ENCODE data around the gene PSMD7.

Gene PSMD7

DNA sequence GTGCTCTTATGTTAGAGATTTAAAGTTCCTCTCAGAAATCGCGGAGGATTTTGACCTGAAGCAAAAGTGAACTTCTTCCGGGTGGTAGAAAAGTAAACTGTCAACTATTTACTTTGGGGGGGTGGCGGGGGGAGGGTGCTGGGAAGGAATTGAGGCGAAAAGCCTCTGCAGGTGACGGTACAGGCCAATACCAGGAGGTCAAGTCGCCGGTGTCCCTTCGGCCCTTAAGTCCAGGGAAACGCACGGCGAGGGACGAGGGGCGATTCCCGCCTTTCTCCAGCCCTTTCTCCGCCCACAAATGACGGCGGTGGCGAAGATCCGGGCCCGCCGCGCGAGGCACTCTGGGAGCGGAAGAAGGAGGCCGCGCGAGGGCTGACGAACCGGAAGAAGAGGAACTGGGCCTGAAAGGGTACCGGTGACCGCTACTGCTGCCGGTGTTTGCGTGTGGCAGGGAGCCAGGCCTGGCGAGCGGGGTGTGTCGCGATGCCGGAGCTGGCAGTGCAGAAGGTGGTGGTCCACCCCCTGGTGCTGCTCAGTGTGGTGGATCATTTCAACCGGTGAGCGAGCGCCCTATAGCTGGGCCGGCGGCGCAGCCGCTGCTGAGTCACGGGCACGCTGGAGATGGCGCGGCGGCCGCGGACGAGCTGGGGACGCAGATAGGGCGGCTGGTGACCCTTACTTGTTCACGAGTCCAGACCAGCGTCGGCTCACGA, at the start of gene PSMD7:
PSMD7 (plus strand) TSS at position 383 of the 713 bp plus-strand sequence; CDS start at position 484, 101 bp downstream.
- DNase-seq (ENCODE audit: low read depth) = peak; percentile 78

DNA sequence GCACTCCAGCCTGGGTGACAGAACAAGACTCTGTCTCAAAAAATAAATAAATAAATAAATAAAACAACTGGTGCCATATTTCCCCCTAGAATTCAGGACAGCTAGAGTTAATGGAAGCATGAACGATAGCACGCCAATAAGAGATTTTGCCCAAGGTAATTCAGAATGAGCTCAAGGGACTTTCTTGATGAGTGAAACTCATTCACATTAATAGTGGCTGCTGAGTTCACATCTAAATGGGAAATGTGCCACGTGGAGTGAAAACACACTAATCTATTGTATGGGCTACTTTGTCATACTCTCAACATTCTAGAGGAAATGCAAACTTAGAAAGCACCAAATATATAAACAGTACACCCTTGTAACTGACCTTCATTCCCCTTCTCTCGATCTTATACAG, 47.4 kb upstream of the PSMD7 start:
- DNase-seq (ENCODE audit: low read depth) = no peak

DNA sequence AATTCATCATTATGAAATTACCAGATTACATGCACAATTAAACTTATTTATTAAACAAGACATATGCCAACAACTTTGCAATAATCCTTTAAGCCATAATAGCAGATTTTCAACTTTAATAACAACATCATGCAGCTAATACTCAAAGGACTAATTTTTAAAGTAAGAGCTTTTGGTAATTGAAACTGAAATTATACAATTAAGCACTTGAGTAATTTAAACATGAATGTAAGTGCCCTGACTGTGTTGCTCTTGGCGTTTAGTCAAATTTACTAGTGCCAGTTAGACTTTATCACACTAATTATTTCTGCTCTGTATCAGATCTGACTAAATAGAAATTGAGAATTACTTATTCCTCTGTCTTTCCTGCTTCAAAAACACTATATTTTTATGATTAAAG, 46.8 kb upstream of the PSMD7 start:
- DNase-seq (ENCODE audit: low read depth) = no peak

DNA sequence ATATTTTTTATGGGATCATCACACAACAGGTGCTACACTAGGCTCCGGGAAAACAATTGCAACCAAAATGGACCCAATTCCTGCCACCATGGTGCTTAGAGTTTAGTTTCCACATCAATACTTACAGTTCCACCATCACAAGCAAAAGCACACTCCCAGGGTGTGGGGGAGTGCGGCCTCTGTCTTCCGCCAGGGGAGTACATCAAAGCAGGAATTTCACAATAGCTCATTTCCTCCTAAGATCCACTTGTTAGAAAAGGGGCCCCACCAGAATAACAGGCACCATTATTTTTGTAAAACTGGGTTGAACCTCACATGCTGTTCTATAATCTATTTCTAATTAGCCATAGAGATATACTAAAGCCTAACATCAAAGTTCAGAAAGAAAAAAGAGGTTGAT, 44.3 kb upstream of the PSMD7 start:
- DNase-seq (ENCODE audit: low read depth) = no peak

DNA sequence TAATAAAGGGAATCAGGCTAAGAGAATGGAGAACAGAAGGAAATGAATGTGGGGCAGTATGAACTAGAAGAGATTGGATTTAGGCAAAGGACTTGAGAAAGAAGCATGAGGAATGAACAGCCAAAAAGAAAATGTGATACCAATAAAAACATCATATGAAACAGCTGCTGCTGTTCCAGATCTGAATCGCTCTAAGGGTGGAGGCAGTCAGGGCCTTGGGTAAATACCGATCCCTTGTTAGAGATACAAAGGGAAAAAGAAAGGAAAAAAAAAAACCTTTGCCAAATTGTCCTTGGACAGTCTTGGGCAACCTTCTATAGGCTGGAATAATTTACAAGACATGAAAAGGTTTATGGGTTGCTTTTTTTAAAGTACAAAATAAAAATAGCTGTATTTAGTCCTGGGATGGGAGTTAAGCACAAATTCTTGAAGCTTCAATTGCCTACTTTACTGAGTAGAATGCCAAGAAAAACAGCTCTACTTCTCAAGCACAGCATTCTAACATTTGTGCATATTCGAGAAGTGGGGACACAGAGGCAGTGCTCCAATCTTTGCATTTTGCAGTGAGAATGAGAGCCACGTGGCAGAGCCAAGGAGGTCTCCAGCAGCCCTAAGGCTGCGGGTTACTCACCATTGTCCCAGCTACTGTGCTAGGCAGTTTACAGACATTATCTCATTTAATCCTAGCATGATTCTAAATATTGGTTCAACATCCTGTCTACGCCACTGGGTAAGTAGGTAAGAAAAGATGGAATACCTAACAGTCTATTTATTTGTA, 43.3 kb upstream of the PSMD7 start:
- DNase-seq (ENCODE audit: low read depth) = no peak

DNA sequence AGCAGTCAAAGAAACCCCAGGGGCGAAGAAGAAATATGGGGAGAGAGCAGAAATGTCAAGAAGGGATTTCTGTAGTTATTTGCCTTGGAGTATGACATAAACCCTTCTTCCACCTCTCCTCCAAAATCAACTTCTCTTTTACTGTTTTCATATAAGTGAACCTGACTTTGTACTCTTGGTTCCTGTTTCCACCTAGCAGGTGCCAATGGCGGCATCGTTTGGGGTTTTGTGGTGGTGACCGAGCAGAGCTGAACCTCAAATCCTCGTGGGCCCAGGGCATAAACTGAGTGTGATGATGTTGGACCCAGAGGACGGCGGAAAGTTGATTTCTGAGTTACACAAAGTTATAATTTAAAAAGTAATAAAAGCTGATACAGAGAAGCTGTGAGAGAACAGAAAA, 39.6 kb upstream of the PSMD7 start:
- DNase-seq (ENCODE audit: low read depth) = no peak

DNA sequence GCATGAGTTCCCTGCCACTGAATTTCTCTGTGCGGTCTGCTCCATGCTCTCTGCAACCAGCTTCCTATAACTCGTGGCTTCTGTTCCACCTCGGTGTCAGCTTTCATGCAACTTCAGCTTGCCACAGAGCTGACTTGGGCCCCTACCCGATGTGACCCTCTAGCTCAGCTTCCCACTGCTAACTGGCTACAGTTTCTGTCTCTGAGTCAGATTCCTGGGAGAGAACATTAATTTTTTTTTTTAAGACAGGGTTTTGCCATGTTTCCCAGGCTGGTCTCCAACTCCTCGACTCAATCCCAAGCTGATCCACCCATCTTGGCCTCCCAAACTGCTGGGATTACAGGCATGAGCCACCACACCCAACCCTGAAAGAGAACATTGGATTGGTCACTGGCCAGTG, 35.5 kb upstream of the PSMD7 start:
- DNase-seq (ENCODE audit: low read depth) = no peak

DNA sequence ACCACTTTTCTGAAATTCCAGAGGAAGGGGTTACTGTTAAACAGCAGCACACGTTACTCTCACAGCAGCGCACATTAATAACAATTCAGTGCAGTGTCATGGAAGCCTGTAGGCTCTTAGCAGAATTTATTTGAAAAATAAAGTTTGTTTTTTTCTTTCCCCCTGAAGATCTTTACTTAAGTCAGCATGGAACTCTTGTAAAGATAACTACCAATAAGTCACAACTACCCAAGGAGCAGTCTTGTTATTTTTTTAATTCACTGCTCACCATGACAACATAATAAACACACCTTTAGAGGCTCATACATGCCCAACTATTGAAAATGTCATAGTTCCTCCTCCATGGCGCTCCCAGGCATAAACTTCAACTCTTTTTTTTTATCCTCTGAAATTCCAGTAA, 31.8 kb upstream of the PSMD7 start:
- no peak for DNase-seq (ENCODE audit: low read depth)

DNA sequence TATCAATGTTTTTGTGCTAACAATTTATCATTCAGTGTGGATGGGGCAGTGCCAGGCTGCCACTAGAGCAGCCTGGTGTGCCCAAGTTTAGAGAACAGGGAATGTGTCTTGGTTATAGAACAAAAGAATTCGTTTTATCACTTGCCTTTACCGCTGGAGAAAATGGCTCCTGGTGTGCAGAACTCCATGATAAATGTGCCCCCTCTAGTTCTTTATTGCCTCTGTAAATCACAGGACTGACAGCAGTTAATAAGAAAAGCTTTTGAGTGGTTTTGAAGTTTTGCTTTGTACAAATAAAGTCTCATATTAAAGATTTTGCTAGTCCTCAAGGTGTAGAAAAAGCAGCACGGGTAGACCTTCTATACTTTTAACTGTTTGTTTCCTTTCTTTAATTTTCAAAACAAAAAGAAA, 28.2 kb upstream of the PSMD7 start:
- no peak for DNase-seq (ENCODE audit: low read depth)

DNA sequence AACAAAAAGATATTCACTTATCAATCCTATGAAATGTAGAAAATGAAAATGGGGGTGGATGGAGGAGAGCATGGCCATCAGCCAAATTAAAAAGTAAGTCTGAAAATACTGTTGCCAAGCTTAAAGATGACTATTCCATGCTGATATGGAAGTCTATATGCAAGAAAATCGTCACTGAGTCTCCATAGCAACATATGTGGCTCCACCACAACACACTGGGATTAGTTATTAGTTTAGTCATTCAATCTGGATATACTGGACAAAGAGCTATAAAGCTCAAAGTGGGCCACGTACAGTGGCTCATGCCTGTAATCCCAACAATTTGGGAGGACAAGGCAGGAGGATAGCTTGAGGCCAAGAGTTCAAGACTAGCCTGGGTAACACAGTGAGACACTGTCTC, 24.7 kb upstream of the PSMD7 start:
- DNase-seq (ENCODE audit: low read depth) = no peak

DNA sequence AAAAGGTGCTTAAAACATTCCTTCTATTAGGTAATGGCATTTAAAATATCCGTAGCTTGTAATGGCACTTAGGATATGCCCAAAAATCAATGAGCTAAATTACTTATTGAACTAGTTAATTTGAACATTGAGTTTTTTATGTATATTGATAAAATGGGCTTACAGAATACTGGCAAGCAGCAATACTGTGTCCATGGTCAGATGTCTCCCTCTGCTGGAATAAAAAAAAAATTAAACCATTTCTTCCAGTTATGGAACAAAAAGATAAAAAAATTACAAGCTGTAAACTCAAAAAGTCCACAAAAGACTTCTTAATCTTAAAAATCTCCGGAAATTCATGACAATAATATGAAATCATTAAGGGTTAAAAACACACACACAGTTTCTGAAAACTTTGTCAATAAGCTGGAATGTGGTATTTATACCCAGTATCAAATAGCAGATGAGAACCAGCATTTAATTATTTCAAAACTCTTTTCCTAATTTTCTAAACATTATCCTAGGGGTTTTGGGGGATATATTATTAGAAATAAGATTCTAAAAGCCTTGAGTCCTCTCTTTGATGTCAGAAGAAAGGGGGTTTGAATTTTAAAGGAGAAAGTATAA, 21.5 kb upstream of the PSMD7 start:
- DNase-seq (ENCODE audit: low read depth) = no peak

DNA sequence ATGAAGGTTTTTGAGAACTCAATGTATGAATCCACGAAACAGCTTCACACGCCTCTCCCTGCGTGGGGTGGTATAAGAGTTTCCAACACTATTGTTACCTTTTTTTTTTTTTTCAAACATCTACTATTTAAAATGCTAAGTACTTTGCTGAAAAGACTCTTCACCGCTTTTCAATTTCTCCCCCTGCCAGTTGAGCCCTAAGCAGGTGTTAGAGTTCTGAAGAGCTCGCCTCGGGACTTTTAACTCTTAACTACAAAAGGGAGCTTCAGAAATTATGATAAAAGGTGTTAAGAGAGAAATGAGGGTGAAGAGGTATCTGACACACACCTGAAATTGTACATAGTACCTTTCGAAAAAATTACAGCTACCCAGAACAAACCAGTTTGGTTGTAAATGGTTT, 20.9 kb upstream of the PSMD7 start:
- no peak for DNase-seq (ENCODE audit: low read depth)

DNA sequence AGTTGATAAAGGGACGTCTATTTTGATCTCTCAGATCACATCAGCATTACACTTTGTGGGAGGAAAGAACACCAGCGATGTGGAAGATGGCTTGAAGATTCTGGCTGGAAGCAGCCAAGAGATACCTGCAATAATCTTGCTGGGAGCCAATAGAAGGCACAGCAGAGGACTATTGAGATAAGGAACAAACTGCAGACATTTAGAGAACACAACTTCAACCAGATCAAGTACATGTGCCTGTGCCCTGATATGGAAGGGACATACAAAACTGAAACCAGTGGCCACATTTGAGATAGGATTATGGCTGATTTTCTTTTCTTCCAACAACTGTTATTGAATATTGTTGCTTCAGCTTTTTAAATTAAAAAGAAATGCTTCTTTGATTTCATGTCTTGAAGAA, 18.6 kb upstream of the PSMD7 start:
- DNase-seq (ENCODE audit: low read depth) = no peak

DNA sequence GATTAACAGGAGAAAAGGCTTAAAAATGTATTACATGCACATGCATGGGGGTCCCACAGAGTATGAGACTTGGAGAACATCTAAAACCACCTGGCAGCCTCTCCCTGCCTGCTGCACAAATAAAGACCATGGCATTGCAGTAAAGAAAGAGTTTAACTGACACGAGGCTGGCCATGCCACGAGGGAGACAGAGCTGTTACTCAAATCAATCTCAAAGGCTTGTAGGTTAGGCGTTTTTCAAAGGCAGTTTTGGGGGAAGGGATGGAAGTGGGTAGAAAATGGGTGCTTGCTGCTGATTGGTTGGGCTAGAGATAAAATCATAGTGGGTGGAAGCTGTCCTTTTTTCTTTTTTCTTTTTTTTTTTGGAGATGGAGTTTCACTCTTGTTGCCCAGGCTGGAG, 17.3 kb upstream of the PSMD7 start:
- no peak for DNase-seq (ENCODE audit: low read depth)

DNA sequence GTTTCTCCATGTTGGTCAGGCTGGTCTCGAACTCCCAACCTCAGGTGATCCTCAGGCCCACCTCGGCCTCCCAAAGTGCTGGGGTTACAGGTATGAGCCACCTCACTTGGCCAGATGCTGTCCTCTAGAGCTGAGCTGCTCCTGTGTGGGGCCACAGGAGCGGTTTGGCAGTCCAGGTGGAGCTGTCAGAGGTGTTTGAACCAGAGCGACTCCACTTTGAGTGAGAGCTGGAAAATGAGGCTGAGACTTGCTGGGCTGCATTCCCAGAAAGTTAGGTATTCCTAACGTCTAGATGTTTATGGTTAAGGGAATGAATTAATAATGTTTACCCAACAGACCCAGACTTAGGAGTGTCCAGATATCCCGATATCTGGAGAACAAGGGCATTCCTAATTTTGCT, 16.8 kb upstream of the PSMD7 start:
- DNase-seq (ENCODE audit: low read depth) = no peak

DNA sequence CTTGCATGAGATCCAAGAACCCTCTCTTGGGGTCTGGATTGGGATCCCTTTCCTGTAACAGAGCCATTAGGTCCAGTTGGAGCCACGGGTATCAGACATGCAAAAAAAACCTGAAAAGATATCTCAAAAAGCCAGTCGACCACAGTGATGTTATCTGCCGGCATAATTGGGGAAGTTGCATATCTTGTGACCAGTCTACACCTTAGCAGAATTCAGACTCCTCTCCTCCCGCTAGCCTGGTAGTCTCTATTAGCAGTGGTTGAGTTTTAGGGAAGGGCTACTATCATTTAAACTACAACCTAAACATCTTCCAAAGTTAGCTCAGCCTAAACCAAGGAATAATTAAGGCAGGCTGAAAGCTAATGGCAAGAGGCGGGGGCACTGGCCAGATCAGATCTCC, 16.2 kb upstream of the PSMD7 start:
- DNase-seq (ENCODE audit: low read depth) = no peak

DNA sequence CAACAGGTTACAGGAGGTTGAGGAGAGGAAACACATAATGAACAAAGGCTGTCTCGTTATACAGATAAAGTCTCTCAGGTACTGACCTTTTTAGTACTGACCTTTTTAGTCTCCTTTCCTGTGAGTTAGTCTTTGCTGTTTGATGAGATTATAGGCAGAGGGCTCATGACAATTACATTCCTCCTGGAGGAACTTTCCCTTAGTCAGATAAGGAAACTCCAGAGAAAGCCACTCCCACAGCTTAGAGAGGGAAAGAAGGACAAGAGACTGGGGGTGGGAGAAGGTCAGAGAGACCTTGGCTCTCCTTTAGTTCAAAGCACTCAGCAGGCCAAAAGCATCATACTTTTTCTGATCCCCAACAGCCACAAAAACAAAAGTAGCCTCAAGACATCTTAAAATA, 15.3 kb upstream of the PSMD7 start:
- DNase-seq (ENCODE audit: low read depth) = no peak

DNA sequence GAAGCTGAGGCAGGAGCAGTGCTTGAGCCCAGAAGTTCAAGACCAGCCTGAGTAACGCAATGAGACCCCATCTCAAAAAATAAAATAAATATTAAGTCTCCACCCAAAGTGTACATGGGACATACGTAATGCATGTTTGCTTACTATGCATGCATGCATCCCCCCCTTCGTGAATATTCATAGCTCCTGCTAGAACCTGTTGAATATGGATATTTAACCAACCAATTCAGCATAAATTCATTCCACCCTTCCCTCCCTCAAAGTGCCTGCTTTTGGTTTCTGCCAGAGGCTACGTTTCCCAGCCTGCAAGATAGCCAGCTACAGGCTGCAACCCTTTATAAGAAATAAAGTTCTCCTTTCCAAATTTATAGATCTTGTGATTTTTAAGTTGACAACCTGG, 12.9 kb upstream of the PSMD7 start:
- DNase-seq (ENCODE audit: low read depth) = no peak

DNA sequence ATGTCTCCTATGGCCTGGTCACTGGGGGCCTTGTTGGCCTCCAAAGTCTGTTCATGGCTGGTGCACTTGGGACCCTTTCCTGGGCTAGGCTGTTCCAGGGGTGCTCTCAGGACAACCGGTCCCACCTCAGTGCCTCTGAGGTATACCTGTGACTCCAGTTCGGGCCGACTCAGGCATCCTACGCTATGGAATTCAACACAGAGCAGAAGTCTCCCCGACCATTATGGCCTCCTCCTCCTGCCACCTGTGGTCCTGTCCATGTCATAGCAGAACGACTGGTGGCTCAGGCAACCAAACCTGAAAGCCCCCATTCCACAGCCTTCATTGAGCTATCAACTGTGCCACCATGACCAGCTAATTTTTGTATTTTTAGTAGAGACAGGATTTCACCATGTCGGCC, 8.5 kb upstream of the PSMD7 start:
- DNase-seq (ENCODE audit: low read depth) = no peak

DNA sequence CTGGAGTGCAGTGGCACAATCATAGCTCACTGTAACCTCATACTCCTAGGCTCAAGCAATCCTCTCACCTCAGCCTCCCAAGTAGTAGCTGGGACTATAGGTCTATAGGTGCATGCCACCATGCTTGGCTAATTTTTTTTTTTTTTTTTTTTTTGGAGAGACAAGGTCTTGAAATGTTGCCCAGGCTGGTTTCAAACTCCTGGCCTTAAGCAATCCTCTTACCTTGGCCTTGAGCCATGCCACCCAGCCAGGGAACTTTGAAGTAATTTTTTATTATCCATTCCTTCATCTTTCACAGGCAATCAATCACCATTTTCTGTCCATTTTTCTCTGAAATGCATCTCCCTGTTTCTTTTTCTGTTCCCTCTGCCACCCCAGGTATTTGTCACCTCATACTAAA, 6.3 kb upstream of the PSMD7 start:
- DNase-seq (ENCODE audit: low read depth) = no peak

DNA sequence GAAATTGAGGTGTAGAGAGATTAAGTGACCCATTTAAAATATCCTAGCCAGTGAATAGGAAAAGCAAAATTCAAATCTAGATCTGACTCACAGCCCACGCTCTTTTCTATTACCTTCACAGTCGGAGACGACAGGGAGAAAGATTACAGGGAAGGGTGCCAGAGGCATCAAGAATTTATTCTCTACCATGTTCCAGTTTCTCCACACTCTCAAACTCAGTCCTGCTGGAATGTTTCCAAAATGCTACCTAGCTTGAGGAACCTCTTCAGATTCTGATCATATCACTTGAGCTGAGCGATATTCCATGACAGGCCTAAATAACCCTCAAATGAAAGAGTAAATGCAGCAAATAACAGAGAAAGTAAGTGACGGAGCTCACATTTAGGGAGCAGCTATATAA, 5.4 kb upstream of the PSMD7 start:
- no peak for DNase-seq (ENCODE audit: low read depth)

DNA sequence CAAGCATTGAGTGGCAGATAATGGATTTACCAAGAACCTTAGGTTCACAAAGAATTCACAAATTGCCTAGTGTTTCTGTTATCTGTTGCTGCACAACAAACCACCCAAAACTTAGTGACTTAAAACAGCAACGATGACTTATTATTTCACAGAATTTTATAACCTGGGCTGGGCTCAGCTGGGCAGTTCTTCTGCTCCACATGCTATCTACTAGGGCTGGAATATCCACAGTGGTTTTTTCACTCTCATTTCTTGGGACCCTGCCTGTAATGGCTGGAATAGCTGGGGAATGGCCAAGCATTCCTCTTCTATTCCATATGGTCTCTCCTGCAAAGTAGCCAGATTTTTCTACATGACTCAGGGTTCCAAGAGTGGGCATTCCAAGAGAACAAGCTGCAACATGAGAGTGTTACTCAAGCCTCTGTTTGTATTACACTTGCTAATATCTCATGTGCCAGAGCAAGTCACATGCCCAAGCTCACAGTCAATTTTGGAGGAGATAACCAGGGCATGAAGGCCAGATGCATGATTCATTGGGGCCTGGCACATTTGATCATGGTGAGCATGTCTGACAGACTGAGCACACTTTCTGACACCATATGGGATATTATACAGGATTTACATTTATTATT, 4.9 kb upstream of the PSMD7 start:
- DNase-seq (ENCODE audit: low read depth) = no peak

DNA sequence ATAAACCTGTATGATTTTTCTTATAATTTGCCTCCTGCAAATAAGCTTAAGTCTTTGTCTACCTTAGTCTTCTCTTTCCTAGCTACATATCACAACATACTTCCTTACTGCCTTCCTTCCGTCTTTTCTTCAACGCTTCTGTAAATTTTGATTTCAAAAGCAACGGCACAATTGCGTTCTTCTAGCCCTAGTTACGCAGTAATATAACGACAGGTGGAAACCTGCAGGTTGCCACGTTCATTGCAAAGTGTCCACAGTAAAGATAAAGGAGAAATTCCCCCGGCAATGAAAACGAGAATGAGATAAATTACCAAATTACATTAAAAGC, 546 bp upstream of the PSMD7 start:
- DNase-seq (ENCODE audit: low read depth) = no peak

Data from stimulated activated CD8-positive, alpha-beta memory T cell treated with anti-CD3 and anti-CD28 coated beads, Interleukin-12 subunit alpha, Interleukin-12 subunit beta, amount 100 ng/mL, for 1 hour (primary cell).